Frontal cortex (tissue), 4 donors: ENCODE measurements around the gene USP26. TPM values are rescaled to one million over a fixed set of nuclear protein-coding genes. Genes with fewer than 3 reads are reported as not detected.
"Not testable (repeated sequence)": the region's sequence is repeated elsewhere in the genome, so short reads cannot be mapped to it uniquely, and the experiment has no call there.

ENCODE experiments used
- DNase-seq, 2 donors: peaks; one replicate each; pipeline ENCODE4 v3.0.0; 2012; ENCODE audit warnings: low spot score in 2 of 2
- FAIRE-seq: peaks from 2 replicates; lab custom pipeline; 2012; peaks lifted over from hg19 to GRCh38; lab: Jason Lieb, UNC
- total RNA-seq: library from RNA; depleted of rRNA; stranded (reverse); fragments of >200 nt; gene quantifications from one replicate; pipeline ENCODE4 v1.2.3, GENCODE V29; 2014
- donor health status: control.
- donor health status: control.
- donor health status: control.

USP26 gene
- total RNA-seq, 1 donor from 2014 or later = not detected

DNA sequence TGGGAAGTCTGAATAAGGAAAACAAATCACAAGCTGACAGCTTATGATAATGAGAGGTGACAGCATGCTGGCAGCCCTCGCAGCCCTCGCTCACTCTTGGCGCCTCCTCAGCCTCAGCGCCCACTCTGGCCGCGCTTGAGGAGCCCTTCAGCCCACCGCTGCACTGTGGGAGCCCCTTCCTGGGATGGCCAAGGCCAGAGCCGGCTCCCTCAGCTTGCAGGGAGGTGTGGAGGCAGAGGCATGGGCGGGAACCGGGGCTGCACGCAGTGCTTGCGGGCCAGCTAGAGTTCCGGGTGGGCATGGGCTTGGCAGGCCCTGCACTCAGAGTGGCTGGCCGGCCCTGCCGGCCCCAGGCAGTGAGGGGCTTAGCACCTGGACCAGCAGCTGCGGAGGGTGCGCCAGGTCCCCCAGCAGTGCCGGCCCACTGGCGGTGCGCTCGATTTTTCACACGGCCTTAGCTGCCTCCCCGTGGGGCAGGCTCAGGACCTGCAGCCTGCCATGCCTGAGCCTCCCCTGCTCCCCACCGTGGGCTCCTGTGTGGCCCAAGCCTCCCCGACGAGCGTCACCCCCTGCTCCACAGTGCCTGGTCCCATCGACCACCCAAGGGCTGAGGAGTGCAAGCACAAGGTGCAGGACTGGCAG lies 52.6 kb downstream of the USP26 start:
- not testable (repeated sequence) for FAIRE-seq, DNase-seq

DNA sequence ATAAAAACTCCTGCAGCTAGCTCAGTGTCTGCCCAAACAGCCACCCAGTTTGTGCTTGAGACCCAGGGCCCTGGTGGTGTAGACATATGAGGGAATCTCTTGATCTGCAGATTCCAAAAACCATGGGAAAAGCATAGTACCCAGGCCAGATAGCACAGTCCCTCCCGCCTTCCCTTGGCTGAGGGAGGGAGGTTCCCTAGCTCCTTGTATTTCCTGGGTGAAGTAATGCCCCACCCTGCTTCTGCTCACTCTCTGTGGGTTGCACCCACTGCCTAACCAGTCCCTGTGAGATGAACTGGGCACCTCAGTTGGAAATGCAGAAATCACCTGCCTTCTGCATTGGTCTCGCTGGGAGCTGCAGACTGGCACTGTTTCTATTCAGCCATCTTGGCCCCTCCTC lies 54.6 kb downstream of the USP26 start:
- DNase-seq = no peak
- FAIRE-seq = no peak

DNA sequence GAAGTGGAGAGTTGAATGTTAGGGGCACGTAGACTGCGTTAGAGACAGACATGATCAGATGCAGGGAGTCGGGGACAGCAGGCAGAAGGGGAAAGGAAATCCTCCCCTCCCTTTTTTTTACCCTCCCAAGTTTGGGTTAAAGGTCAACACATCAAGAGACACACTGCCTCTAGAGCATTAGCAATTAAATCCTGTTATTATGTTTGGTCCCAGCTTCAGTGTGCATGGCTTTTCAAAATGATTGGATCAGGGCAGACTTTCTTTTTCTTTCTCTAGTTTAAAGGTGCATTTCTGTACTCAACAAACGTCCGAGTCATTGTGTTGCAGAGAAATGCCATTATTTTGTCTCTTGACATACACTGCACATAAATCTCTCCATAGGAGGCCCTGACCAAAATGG lies 63.9 kb downstream of the USP26 start:
- no peak for FAIRE-seq
- DNase-seq = no peak

- FAIRE-seq (no peak), DNase-seq (no peak)
Measured at GRCh38 chrX:133018229-133018628, 78.7 kb downstream of the USP26 start.

GRCh38 chrX:133007458-133007857 lies 89.5 kb downstream of the USP26 start:
- DNase-seq = no peak
- no peak for FAIRE-seq

DNA sequence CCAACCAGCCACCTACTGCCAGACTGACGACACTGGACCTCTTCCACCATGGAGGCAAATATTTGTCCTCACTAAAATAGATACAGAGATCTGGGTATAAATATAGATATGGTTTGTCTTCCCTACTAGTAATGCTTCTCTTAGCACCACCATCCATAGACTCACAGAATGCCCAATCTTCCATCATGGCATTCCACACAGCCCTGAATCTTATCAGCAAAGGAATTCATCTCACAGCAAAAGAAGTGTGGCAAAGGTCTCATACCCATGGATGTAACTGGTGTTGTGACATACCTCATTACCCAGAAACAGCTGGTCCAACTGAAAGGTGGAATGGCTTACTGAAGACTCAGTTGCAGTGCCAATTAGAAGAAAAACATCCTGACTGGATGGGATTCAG lies 91.3 kb downstream of the USP26 start:
- DNase-seq (no peak), FAIRE-seq (no peak)

- no peak for FAIRE-seq
- DNase-seq = peak in 1 of 2 donors; percentile 5
Measured at GRCh38 chrX:133005042-133005441, 91.9 kb downstream of the USP26 start.

DNA sequence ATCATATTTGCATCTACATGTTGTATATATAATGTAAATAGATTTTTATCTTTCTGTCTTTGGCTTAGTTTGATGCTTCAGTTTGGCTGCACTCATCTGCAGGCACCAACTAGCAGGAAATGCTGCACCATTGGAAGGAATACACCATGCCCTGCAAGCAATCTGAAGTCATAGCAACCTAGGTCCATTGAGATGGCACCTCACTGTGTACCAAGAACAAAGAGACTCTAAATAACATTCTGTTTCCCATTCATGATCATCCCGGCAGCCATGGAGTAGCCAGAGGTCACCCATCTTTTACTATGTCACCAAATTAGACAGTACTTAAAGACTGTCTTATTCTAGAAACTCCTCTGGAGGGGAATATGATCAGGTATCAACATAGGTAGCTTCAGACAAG lies 97.7 kb downstream of the USP26 start:
- FAIRE-seq (no peak), DNase-seq (no peak)

DNA sequence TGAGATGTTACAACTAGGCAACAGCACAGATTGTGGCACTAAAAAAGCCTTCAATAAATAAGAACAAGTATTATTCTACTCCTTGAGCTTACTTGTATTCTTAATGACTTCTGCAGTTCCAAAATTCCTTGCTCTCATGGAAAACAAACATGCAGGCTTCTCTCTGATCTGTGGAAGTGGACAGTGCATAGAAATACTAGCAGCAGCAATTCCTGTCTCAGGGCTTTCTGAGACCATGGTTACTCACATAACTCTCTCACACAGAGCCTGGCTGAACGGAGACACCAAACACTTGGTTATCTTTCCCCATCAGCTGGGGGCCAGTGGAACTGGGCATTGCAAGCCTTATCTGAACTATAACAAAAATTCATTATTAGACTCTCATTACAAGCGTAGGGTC lies 106.1 kb downstream of the USP26 start:
- no peak for DNase-seq
- no peak for FAIRE-seq

GRCh38 chrX:132986556-132986955 lies 110.4 kb downstream of the USP26 start:
- no peak for FAIRE-seq
- DNase-seq = no peak

DNA sequence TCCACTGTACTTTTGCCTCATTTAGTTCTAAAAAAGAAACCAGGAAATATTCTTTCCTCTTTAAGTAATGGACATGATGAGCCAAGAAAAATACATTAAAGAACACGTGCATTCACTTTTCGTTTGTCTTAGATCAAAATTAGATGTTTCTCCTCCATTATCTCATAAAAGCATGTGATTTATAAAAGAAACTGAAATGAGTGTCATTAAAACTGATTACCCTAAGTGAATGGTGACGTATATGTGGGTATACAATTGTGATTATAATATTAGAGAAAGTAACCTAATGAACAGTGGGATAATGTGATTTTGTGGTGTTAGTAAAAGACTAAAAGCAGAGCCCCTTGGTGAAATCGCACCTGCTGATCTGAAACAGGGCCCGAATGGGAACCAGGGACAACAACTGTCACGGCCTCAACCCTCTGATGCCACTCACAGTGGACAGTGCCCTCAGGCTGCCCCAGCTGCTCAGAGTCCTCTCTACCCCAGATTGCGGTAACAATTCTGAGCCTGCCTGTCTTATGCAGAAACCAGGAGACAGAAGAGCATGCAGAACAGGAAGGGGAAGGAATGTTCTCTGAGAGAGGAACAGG lies 112.8 kb downstream of the USP26 start:
- FAIRE-seq (no peak), DNase-seq (no peak)

GRCh38 chrX:132983496-132983895 lies 113.4 kb downstream of the USP26 start:
- no peak for FAIRE-seq
- no peak for DNase-seq

DNA sequence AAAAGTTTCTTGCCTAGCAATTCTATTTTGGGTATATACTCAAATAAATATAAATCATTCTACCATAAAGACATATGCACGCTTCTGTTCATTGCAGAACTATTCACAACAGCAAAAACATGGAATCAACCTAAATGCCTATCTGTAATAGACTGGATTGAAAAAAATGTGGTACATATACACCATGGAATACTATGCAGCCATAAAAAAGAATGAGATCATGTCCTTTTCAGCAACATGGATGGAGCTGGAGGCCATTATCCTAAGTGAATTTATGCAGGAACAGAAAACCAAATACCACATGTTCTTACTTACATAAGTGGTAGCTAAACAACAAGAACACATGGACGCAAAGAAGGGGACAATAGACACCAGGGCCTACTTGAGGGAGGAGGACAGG lies 116.9 kb downstream of the USP26 start:
- not testable (repeated sequence) for FAIRE-seq, DNase-seq

Other genes with a start within 250 kb of the USP26 start
- gene HS6ST2, start 138.5 kb downstream of the USP26 start, total RNA-seq = 13.0 TPM
- not detected for gene TFDP3, start 121.2 kb upstream of the USP26 start, total RNA-seq